K562 (cell line): ENCODE data around the gene PBXIP1. TPM values are rescaled to one million over a fixed set of nuclear protein-coding genes. Genes with fewer than 3 reads are reported as not detected.

Experiments
- C11orf30 ChIP-seq: fragments of 450-650 bp; IDR thresholded peaks from 2 replicates; pipeline ENCODE4 v1.6.1; 2016; ENCODE audit warnings: low read depth, mild to moderate bottlenecking
- GTF2A2 ChIP-seq: IDR thresholded peaks from 2 replicates; pipeline ENCODE4 v1.6.1; 2016; ENCODE audit warnings: mild to moderate bottlenecking, missing genetic modification characterization, missing compliant biosample characterization
- MCM5 ChIP-seq: fragments of 450-650 bp; IDR thresholded peaks from 2 replicates; pipeline ENCODE4 v1.6.1; 2016; ENCODE audit warnings: low read depth
- VEZF1 ChIP-seq: fragments of 200-800 bp; sonication (Bioruptor generic); IDR thresholded peaks from 2 replicates; pipeline ENCODE4 v1.6.1; 2017; ENCODE audit warnings: missing genetic modification characterization, missing compliant biosample characterization
- ZNF512 ChIP-seq: IDR thresholded peaks from 2 replicates; pipeline ENCODE4 v1.6.1; 2016; ENCODE audit warnings: missing genetic modification characterization, missing compliant biosample characterization
- ZNF77 ChIP-seq: fragments of 250-450 bp; sonication (Bioruptor Pico); IDR thresholded peaks from 2 replicates; pipeline ENCODE4 v1.5.0; 2020
- polyA plus RNA-seq, 8 experiments: library from polyadenylated mRNA; depleted of rRNA in 4 of 8; stranded (reverse) in 5 of 8; unstranded in 3 of 8; fragments of >200 nt; fragmentation: Nextera tagmentation in 2 of 8; fragmentation: Illumina TruSeq in 1 of 8; extraction: Ambion mirVana in 2 of 8; extraction: Trizol in 1 of 8; gene quantifications; 2 replicates each; pipeline versions ENCODE4 v1.2.1 to v1.2.3, GENCODE V29; 2011 to 2014; ENCODE audit warnings: inconsistent platforms in 1 of 8, missing spikeins in 1 of 8
- total RNA-seq, 7 experiments: library from RNA; depleted of rRNA in 6 of 7; stranded (reverse); fragments of >200 nt in 6 of 7; fragmentation: Illumina TruSeq in 2 of 7; extraction: Trizol in 2 of 7; gene quantifications; 2 replicates each; pipeline versions ENCODE4 v1.2.1 to v1.2.3, GENCODE V29; 2011 to 2021; ENCODE audit warnings: low replicate concordance in 1 of 7
- TF ChIP-seq, protein P1 (sequence below): fragments of 200-600 bp; sonication (generic); IDR thresholded peaks from one replicate; pipeline ENCODE4 v1.6.1; 2012; ENCODE audit warnings: mild to moderate bottlenecking, low read depth, low read length, inconsistent platforms
- TF ChIP-seq, protein P2 (sequence below): fragments of 250-450 bp; sonication (Bioruptor Pico); IDR thresholded peaks from 2 replicates; pipeline ENCODE4 v1.5.0; 2021; ENCODE audit warnings: mild to moderate bottlenecking, moderate library complexity

The PBXIP1 gene
- total and polyA plus RNA-seq, 9 of the 15 experiments (the other 6 are each of a cell fraction or from before 2014, with no cell fraction given), result 0.13 to 8.3 (median 5.8) TPM

GRCh38 chr1:154955718-154956543 lies at the start of gene PBXIP1 (continued):
- TF ChIP-seq, protein P1, sequence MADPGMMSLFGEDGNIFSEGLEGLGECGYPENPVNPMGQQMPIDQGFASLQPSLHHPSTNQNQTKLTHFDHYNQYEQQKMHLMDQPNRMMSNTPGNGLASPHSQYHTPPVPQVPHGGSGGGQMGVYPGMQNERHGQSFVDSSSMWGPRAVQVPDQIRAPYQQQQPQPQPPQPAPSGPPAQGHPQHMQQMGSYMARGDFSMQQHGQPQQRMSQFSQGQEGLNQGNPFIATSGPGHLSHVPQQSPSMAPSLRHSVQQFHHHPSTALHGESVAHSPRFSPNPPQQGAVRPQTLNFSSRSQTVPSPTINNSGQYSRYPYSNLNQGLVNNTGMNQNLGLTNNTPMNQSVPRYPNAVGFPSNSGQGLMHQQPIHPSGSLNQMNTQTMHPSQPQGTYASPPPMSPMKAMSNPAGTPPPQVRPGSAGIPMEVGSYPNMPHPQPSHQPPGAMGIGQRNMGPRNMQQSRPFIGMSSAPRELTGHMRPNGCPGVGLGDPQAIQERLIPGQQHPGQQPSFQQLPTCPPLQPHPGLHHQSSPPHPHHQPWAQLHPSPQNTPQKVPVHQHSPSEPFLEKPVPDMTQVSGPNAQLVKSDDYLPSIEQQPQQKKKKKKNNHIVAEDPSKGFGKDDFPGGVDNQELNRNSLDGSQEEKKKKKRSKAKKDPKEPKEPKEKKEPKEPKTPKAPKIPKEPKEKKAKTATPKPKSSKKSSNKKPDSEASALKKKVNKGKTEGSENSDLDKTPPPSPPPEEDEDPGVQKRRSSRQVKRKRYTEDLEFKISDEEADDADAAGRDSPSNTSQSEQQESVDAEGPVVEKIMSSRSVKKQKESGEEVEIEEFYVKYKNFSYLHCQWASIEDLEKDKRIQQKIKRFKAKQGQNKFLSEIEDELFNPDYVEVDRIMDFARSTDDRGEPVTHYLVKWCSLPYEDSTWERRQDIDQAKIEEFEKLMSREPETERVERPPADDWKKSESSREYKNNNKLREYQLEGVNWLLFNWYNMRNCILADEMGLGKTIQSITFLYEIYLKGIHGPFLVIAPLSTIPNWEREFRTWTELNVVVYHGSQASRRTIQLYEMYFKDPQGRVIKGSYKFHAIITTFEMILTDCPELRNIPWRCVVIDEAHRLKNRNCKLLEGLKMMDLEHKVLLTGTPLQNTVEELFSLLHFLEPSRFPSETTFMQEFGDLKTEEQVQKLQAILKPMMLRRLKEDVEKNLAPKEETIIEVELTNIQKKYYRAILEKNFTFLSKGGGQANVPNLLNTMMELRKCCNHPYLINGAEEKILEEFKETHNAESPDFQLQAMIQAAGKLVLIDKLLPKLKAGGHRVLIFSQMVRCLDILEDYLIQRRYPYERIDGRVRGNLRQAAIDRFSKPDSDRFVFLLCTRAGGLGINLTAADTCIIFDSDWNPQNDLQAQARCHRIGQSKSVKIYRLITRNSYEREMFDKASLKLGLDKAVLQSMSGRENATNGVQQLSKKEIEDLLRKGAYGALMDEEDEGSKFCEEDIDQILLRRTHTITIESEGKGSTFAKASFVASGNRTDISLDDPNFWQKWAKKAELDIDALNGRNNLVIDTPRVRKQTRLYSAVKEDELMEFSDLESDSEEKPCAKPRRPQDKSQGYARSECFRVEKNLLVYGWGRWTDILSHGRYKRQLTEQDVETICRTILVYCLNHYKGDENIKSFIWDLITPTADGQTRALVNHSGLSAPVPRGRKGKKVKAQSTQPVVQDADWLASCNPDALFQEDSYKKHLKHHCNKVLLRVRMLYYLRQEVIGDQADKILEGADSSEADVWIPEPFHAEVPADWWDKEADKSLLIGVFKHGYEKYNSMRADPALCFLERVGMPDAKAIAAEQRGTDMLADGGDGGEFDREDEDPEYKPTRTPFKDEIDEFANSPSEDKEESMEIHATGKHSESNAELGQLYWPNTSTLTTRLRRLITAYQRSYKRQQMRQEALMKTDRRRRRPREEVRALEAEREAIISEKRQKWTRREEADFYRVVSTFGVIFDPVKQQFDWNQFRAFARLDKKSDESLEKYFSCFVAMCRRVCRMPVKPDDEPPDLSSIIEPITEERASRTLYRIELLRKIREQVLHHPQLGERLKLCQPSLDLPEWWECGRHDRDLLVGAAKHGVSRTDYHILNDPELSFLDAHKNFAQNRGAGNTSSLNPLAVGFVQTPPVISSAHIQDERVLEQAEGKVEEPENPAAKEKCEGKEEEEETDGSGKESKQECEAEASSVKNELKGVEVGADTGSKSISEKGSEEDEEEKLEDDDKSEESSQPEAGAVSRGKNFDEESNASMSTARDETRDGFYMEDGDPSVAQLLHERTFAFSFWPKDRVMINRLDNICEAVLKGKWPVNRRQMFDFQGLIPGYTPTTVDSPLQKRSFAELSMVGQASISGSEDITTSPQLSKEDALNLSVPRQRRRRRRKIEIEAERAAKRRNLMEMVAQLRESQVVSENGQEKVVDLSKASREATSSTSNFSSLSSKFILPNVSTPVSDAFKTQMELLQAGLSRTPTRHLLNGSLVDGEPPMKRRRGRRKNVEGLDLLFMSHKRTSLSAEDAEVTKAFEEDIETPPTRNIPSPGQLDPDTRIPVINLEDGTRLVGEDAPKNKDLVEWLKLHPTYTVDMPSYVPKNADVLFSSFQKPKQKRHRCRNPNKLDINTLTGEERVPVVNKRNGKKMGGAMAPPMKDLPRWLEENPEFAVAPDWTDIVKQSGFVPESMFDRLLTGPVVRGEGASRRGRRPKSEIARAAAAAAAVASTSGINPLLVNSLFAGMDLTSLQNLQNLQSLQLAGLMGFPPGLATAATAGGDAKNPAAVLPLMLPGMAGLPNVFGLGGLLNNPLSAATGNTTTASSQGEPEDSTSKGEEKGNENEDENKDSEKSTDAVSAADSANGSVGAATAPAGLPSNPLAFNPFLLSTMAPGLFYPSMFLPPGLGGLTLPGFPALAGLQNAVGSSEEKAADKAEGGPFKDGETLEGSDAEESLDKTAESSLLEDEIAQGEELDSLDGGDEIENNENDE, result no peak
- TF ChIP-seq GTF2A2 (tag), result no peak
- peak; percentile 43 for TF ChIP-seq C11orf30
- TF ChIP-seq, protein P2, sequence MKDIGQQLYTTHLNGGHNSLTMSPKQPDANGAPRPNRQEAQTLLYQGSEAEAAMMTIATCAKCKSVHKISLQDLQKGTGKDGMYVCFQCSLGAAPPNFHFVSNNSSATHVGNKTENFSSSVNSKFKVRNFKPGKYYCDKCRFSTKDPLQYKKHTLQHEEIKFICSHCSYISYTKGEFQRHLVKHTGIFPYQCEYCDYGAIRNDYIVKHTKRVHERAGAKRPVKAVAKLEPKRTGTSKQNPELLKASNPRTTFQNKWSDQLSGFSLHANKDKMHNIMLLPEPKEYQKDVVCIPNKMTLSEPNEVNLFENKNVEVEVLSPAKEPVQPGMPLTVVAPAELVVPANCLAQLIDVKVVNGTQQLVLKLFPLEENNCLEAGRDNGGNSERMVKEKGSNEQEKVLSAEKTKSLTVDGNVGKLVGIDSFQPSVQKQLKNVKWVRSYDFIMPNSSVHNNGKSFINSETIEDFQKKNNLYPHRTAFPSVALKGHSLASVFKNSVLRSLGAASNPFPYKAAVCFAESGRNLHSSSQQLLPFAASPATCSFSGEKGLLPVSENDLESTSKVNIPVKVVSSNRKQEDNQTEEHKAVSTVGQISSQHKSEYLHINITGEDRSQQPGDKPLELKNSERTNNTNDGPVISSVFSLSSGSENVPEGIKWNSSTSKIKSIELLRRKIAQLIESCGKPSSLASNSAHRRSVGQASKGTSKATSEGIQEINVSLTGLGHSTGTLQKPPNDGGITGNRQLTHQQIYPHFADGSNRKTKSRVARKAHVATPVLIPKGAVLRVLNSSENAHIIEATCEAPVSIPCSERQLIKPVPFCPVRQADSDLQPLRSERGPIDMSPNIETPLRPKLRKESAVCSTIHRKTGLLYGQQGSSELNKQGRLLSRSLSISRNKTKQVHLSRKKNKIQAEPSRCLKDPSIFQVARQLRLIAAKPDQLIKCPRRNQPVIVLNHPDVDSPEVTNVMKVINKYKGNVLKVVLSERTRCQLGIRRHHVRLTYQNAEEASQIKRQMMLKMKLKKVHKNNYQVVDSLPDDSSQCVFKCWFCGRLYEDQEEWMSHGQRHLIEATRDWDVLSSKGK (CRISPR knock-in tag), result no peak
- TF ChIP-seq ZNF77 (CRISPR knock-in tag), result no peak
- no peak for TF ChIP-seq ZNF512
- no peak for TF ChIP-seq VEZF1
- no peak for TF ChIP-seq MCM5
